ENCODE results near the gene IDH2. TPM values are rescaled to one million over a fixed set of nuclear protein-coding genes. Genes with fewer than 3 reads are reported as not detected.

The IDH2 gene
- 37.7 to 47.9 TPM (median 45.1 TPM) in 5 replicates for total RNA-seq (2022; extraction: Qiagen RNA extraction; ENCODE audit: low read depth)

DNA sequence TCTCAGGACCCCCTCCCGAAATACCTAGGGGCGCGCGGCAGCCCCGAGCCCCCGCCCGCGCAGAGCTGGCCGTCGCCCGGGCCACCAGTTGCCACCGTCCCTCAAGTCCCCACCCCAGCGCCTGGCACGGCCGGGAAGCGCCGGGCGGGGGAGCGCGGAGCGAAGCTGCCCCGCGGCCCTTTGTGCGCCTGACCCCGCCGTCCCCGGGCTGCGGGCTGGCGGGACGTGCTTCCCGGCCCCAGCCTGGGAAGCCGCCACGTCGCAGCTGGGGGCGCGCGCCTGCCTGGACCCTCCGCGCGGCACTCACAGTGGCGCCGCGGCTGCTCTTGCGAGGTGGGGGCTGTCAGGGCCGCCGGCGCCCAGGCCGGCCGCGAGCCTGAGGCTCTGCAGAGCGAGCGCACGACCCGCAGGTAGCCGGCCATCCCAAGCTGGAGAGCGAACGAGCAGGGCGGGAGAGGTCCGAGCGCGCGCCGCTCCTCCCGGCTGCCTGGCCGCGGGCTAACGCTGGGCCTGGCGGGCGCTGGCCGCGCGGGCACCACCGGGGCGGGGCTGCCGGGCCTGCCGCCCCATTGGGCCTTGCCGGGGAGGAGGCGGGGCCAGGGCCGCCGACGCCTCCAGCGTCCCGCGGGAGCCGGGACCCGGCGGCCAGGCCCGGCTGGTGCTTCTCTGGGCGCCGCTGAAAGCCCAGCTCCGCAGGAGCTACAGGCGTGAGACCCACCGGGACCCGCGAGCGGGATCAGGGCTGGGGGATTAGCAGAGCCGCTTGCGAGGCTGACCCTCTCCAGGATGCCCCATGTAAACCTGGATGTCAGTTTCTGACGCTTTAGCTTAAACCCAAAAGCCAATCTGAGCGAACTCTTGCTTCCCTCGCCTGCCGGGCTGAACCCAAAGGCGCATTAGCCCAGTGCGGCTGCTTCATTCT is at the start of gene IDH2:
Gene IDH2, minus strand, starts transcription at position 500 of the 922 bp plus-strand sequence. Its CDS starts 78 bp downstream, at position 422.

Other genes starting within 250 kb of the IDH2 start
- 35.7 to 85.4 TPM (median 42.2 TPM) in 5 replicates for gene AP3S2, start 208.5 kb downstream of the IDH2 start, total RNA-seq (2022; extraction: Qiagen RNA extraction; ENCODE audit: low read depth)
- 9.2 to 12.5 TPM (median 12.0 TPM) in 5 replicates for gene ARPIN, start 189.5 kb downstream of the IDH2 start, total RNA-seq (2022; extraction: Qiagen RNA extraction; ENCODE audit: low read depth)
- 8.5 to 18.6 TPM (median 16.7 TPM) in 5 replicates for gene ZNF710, start 101.1 kb downstream of the IDH2 start, total RNA-seq (2022; extraction: Qiagen RNA extraction; ENCODE audit: low read depth)
- gene SEMA4B, start 98.9 kb upstream of the IDH2 start, total RNA-seq (2022; extraction: Qiagen RNA extraction; ENCODE audit: low read depth): 122 to 178 TPM (median 156 TPM) in 5 replicates
- gene CIB1, start 131.5 kb upstream of the IDH2 start, total RNA-seq (2022; extraction: Qiagen RNA extraction; ENCODE audit: low read depth): 187 to 260 TPM (median 238 TPM) in 5 replicates
- 5.0 to 8.1 TPM (median 6.1 TPM) in 5 replicates for gene GDPGP1, start 131.7 kb upstream of the IDH2 start, total RNA-seq (2022; extraction: Qiagen RNA extraction; ENCODE audit: low read depth)
- 0.22 to 1.1 TPM (median 0.47 TPM) in 5 replicates for gene TTLL13, start 147.1 kb upstream of the IDH2 start, total RNA-seq (2022; extraction: Qiagen RNA extraction; ENCODE audit: low read depth)
- gene NGRN, start 163.2 kb upstream of the IDH2 start, total RNA-seq (2022; extraction: Qiagen RNA extraction; ENCODE audit: low read depth): 106 to 119 TPM (median 116 TPM) in 5 replicates
- 0.68 to 1.8 TPM (median 1.3 TPM) in 5 replicates for gene ZNF774, start 249.8 kb upstream of the IDH2 start, total RNA-seq (2022; extraction: Qiagen RNA extraction; ENCODE audit: low read depth)